NCI-H146 (cell line): ENCODE results near the gene TEN1.
A peak's percentile ranks its signal among the peaks of the same experiment; 100 is the strongest.

Experiments
- DNase-seq: peaks from one replicate; lab custom pipeline; 2025; lab: John Stamatoyannopoulos, UW

Gene TEN1

DNA sequence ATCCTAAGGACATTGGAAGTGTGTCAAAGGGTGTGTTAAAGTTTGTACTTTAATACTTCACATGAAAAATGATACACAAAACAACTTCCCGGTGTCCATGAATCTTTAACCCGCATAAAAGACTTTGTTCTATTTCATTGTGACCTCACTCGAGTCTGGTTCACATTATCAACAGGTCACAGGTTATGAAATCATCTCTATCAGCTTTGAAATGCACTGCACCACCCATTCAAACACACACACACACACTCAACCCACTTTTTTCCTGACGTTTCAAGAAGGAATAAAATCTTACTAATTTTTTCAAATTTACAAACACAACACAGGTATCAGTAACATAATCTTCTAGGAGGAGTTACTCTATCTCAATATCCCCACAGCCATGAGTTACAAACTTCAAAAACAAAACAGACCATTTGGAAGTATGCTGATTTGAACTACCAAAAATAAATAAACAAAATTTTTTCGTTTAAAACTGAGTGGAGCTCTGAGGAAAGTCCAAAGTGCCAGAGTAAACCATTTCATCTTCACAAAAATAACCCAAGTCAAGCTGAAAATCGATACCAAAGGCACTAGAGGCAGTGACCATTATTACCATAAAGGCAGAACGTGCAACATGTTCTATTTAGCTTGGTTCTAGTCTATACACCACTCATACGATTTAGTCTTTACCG, 2.7 kb upstream of the TEN1 start:
- DNase-seq: no peak

DNA sequence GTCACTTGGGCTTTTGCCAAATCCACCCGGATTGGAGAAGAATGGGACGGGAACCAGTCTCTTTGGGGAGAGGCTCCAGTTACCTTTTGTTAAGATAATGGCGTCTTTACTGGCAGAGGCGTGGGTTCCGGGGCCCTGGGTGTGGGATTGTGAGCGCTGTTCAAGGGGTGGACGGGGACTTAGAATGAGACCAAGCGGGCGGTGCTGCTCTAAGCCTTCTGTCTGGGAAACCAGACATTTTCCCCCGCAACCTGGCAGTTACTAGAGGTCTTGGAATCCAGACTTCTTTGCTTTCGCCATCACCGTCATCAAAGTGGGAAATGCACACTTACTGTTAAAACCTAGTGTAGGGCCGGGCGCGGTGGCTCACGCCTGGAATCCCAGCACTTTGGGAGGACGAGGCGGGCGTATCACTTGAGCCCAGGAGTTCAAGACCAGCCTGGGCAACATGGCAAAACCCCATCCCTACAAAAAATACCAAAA, 706 bp downstream of the TEN1 start:
- DNase-seq: no peak

DNA sequence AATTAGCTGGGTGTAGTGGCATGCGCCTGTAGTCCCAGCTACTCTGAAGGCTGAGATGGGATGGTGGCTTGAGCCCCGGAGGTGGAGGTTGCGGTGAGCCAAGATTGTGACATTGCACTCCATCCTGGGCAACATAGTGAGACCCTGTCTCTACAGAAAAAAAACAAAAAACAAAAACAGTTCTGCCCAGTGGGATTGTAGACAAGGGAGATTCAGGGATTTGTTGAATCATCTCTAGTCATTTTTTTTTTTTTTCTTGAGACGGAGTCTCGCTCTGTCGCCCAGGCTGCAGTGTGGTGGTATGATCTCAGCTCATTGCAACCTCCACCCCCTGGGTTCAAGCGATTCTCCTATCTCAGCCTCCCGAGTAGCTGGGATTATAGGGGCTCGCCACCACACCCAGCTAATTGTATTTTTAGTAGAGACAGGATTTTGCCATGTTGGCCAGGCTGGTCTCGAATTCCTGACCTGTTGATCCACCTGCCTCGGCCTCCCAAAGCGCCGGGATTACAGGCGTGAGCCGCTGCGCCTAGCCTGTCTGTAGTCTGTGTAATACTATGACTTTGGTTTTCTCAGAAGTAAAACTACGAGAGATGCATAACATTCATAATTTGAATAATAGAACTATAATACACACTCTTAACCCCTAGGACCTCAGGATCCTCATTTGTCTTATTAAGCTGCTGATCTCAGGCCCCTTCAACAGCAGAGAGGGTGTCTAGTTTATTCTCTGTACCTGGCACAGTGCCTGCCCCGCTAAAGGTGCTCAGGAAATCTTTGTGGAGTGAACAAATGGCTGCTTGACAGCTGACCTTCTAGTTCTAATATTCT, 1.4 kb downstream of the TEN1 start:
- DNase-seq: peak; percentile 4

DNA sequence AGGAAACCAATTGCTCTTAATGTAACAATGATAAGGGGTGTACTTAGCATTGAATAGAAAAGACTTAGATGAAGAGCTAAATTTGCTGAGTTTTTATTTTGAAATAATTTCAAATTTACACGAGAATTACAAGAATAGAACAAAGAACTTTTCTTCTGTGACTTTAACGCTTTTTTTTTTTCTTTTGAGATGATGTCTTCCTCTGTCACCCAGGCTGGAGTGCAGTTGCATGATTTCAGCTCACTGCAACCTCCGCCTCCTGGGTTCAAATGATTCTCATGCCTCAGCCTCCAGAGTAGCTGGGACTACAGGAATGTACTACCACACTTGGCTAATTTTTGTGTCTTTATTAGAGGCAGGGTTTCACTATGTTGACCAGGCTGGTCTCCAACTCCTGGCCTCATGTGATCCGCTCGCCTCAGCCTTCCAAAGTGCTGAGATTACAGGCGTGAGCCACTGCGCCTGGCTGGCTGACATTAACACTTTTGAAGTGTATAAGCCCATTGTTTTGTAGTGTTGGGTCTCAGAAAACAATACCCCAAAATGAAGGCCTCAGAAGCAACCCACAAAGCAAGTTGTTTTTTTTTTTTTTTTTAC, 2.1 kb downstream of the TEN1 start:
- DNase-seq: no peak

DNA sequence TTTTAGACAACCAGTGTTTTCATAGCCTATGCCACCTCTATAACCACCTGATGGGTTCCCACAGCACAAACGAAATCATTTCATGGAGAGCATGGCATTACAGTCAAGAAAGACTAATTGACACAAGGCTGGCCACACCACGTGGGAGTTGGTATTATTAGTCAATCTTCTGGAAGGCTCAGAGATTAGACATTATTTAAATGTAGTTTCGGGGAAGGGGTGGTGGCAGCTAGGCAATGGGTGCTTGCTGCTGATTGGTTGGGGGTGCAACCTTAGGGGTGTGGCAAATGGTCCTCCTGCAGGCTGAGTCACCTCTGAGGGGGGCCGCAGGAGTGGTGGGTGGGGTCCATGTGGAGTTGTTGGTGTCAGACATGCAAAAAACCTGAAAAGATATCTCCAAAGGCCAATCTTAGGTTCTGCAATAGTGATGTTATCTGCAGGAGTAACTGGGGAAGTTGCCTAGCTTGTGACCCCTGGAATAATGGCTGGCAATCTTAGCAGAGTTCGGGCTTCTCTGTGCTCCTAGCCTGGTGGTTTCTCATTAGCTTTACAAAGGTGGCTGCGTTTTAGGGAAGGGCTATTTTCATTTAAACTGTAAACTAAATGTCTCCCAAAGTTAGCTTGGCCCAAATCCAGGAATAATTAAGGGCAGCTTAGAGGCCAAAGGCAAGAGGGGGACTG, 4.6 kb downstream of the TEN1 start:
- DNase-seq: no peak

DNA sequence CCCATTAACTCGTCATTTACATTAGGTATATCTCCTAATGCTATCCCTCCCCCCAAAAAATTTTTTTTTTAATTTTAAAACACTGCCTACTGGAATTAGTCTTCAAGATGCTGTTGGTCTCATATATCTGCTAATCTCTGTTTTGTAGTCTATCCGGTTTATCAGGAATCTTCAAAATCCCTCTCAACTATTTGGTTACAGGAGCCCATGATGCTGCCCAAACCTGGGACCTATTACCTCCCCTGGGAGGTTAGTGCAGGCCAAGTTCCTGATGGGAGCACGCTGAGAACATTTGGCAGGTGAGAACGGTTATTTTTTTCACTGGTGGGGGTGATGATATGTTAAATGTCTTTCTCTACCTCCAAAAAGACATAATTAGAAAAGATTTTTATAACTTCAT, 6.9 kb downstream of the TEN1 start:
- no peak for DNase-seq

DNA sequence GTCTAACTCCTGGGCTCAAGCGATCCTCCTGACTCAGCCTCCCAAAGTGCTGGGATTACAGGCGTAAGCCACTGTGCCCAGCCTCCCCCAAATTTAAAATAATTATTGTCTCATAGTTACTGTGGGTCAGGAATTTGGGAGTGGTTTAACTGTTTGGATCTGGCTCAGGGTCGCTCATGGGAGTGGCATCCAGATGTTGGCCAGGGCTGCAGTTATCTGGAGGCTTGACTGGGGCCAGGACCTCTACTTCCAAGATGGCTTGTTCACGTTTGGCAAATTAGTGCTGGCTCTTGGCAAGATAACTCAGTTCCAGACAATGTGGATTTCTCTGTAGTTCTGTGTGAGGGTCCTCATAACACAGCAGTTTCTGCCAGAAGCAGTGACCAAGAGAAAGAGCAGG, 8.0 kb downstream of the TEN1 start:
- DNase-seq: no peak

DNA sequence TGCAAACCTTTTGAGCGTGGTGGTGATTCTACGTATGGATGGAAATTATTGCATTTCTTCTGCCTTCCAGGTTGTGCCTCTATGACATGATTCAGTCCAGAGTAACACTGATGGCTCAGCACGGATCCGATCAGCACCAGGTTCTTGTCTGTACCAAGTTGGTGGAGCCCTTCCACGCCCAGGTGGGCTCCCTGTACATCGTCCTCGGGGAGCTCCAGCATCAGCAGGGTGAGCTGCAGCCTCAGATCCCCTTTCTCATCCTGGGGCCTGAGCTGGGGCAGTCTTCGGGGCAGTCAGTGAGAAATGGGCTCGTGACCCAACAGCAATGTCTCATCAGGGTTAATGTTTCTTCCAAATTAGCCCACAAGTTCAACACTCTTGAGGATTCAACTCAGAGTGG, 12.4 kb downstream of the TEN1 start:
- DNase-seq: no peak

DNA sequence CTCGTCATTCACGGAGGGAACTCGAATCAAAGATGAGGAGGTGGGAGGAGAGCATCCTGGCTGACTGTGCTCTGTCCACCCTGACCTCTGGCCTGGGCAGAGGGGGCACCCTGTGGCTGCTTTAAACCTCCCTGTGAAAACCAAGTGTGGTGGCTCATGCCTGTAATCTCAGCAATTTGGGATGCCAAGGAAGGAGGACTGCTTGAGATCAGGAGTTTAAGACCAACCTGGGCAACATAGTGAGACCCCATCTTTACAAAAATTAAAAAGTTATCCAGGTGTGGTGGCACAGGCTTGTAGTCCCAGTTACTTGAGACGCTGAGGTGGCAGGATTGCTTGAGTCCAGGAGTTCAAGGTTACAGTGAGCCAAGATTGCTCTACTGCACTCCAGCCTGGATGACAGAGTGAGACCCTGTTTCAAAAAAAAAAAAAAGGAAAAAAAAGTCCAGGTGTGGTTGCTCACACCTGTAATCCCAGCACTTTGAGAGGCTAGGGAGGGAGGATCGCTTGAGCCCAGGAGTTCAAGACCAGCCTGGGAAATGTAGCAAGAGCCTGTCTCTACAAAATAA, 15.8 kb downstream of the TEN1 start:
- DNase-seq: no peak

DNA sequence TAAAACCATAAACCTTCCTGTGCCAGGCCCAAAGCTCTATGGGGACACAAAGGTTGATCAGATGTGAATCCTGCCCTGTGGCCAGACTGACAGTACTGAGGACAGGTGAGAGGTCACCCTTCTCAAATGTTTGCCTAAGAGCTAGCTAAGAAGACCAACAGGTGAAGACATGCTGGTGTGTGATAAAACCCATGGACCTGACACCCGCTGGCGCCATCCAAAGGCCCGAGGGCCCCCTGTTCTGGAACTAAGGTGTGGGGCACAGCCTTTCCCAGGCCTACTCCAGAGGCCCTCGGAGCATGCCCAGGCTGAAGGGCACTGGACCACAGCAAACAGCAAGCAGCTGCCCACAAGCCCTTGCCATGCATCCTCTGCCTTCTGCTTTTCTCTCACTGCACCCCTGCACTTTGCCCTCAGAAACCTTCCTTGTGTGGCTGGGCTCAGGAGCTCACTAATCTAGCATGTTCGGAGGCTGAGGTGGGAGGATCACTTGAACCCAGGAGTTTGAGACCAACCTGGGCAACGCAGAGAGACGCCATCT, 16.4 kb downstream of the TEN1 start:
- DNase-seq: no peak

DNA sequence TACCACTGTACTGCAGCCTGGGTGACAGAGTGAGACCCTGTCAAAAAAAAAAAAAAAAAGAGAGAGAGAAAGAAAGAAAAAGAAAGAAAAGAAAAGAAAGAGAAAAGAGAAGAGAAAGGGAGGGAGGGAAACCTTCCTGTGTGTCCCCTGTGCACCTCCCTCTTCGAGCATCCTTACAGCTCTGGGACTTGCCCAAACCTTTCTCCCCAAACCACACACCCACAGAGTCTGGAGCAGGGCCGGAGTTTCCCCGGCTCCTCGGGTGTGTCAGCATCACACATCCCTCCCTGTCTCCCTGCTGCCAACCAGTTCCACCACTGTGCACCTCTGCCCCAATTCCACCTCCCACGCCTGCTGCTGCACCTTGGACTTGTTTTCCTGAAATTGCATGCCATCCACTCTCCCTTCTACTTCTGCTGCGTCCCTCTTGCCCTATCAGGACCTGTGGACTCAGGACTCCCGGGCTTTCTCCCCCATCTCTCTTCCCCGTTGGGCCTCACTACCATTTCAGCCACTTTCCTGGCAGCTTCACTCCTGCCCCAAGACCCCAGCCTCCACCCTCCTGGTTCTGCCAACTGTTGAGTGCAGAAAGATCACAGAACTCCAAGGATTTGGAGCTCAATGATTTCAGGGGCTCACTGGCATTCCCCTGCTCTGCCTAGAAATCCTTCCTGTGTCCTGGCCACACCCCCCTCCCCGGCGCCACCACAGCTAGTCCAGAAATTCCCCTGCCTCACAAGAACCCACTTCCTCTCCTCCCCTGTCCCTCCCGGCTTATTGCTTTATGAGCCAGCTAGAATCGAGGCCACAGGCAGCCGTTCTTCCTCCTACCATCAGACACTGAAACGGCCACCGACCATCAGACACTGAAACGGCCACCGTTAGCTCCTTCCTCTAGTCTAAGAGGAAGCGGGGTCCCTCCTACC, 17.9 kb downstream of the TEN1 start:
- no peak for DNase-seq

DNA sequence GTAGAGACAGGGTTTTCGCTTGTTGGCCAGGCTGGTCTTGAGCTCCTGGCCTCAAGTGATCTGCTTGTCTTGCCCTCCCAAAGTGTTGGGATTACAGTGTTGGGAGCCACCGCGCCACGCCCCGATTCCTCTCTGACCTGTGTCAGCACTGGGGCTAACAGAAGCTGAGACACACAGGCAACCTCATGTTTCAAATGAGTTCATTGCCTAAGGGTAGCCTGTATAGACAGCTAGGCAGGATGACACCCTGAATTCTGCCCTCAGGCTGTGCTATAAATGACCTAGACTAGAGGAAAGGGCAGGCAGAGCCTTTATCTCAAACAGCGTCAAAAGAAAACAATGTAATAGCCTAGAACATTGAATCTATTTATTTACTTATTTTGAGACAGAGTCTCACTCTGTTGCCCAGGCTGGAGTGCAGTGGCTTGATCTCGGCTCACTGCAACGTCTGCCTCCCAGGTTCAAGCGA, 19.3 kb downstream of the TEN1 start:
- DNase-seq: peak; percentile 76

DNA sequence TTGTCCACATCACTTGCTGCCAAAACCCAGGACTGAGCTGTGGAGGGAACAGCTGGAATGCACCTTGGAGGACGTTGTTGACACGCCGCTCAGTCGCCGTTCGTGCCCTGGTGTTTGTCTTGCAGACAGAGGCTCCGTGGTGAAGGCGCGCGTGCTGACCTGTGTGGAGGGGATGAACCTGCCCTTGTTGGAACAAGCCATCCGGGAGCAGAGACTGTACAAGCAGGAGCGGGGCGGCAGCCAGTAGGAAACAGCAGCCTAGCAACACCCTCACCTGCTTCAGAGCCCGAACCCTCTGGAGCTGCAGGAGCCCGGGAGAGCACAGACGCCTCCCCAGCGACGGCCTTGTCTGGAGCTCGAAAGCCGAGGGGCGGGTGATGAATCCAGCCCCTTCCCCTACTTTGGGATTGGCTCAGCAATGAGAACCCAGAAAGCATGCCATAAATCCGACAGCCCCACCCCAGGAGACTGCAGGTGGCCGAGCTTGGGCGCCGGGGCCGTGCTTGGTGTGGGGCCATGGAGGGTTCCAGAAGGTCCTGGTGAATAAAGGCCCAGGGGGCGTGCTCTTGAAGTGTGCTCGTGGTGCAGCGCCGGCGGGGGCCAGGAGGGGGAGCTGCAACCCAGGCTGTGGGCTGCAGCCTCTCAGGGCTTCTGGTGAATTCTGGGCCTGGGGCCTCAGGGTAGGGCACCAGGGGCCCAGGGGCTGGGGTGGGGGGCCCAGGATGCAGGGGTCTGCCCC, 21.1 kb downstream of the TEN1 start:
- DNase-seq: no peak

DNA sequence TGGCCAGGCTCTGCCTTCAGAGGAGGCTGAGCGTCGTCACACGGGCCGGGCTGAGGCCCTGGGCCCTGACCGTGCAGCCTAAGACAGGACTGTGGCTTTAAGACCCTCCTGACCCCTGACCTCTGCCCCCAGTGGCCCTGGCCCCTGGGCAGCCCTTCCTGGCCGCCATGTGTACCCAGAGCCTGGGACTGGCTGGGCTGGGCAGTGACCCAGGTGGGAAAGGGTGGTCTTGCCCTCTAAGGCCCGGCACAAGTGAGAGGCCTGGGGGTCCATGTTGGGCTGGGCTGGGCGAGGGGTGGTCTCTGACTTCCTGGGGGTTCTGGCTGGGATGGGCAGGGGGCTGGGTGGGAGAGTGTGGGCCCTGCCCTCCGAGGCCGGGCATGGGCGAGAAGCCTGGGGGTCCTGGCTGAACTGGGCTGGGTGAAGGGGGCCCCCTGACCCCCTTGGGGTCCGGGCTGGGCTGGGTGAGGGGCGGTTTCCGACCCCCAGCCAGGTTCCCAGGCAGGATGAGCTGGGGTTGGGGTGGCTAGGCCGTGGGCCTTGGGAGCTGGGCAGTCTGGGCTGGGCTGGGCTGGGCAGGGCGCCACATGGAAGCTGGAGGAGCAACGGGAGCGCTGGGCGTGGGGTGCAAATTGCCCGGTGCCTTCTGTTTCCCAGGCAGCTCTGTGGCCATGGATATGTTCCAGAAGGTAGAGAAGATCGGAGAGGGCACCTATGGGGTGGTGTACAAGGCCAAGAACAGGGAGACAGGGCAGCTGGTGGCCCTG, 21.9 kb downstream of the TEN1 start, which contains the start of gene CDK3:
TSS of gene CDK3 (plus strand) at position 101 of the 767 bp plus-strand sequence. CDS start at position 672, 571 bp downstream.
- DNase-seq: no peak

DNA sequence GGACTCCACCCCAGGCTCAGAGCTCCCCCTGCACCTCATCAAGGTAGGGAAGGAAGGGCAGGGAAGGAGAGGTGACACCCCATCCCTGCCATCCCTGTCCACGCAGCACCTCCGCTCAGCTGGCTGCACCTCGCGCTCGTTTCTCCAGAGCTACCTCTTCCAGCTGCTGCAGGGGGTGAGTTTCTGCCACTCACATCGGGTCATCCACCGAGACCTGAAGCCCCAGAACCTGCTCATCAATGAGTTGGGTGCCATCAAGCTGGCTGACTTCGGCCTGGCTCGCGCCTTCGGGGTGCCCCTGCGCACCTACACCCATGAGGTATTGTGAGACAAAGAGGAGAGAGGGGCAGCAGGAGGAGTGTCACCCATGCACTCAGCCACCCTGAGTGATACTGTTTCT, 23.1 kb downstream of the TEN1 start:
- DNase-seq: no peak

DNA sequence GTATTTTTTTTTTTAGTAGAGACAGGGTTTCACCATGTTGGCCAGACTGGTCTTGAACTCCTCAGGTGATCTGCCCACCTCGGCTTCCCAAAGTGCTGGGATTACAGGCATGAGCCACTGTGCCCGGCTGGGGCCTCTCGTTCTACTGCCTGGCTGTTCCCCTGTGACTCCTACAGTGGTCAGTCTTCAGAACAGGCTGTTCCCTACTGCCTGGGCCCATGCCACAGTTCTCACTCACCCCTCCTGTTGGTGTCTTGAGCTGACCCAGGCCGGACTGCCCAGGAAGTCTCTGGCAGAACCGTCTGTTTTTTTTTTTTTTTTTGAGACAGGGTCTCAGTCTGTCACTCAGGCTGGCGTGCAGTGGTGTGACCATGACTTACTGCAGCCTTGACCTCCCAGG, 24.9 kb downstream of the TEN1 start:
- no peak for DNase-seq

DNA sequence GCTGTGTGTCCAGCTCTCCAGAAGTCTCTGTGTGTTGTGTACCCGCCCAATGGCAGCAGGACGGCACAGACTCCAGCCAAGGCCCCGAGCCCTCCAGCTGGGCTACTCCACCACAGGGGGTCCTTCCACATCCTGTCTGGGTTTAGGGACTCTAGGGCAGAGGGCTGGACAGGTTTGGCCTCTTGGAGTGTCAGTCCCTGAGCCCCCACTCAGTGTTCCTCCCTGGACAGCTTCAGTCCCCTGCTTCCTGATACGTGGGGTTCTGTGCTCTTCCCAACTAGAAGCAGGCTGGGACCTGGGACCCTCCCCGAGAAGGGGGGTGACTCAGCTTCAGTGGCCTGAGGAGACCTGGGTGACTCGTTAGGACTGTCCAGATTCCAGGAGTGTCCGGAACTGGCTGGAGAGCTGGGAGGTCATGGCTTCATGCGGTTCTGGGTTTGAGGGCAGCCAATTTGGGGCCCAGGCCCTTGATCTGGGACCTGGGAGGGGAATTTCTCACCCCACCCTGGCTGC, 25.8 kb downstream of the TEN1 start:
- no peak for DNase-seq

DNA sequence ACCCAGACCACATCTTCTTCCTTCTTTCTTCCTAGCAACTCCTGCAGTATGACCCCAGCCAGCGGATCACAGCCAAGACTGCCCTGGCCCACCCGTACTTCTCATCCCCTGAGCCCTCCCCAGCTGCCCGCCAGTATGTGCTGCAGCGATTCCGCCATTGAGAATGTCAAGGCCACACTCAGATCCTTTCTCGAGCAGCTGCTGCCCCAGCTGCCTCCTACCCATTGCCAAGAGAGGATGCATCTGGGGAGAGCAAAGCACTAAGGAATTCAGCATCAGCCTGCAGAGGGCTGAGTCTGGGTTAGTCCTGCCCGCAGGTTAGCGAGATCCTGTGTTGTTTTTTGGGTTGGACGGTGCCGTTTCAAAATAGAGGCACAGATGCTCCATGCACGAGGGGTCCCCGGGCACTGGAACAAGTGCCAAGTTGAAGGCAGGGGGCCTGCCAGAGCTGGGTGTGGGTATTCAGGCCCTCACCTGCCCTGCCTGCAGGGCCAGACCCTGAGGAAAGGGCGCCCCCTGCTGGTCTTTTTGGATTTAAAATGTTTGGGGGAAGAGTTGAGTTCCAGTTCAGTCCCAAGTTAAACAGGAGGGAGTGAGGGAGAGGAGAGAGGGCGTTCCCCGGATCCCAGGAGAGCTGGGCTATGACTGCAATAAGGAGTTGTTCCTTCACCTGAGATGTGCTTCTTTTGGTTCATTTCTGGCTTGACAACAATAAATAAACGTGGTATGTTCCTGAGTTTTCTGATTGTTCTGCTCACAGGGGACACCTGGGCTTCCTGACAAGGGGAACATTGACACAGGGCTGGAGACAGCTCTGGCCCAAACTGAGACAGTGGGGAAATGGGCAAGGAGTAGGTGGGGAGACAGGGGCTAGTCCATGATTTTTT, 26.5 kb downstream of the TEN1 start:
- DNase-seq: peak; percentile 56
